ENCODE results near the gene TSEN2.
A peak's percentile ranks its signal among the peaks of the same experiment; 100 is the strongest.

TSEN2 gene

GRCh38 chr3:12484198-12484982 is at the start of gene TSEN2:
TSS of gene TSEN2 (plus strand) at chr3:12484480. CDS start at chr3:12489801, 5,321 bp downstream.
- Mint-ChIP-seq H3K27ac (peak within 1 kb of the TSS; percentile 99), H3K36me3 (peaks cover 7% of the 10 kb centered on the region), H3K4me1 (peaks cover 44% of the 10 kb centered on the region), H3K27me3 (no peaks in the 10 kb centered on the region), H3K9me3 (no peaks in the 10 kb centered on the region), H3K4me3 (peak within 1 kb of the TSS; percentile 99)

- H3K27ac Mint-ChIP-seq: no peak overlapping the region
- no peaks in the 10 kb centered on the region for H3K27me3 Mint-ChIP-seq
- H3K4me3 Mint-ChIP-seq: no peak overlapping the region
- H3K36me3 Mint-ChIP-seq: no peaks in the 10 kb centered on the region
- no peaks in the 10 kb centered on the region for H3K9me3 Mint-ChIP-seq
- H3K4me1 Mint-ChIP-seq: no peaks in the 10 kb centered on the region
Observed at GRCh38 chr3:12436514-12437220, 47.6 kb upstream of the TSEN2 start.

DNA sequence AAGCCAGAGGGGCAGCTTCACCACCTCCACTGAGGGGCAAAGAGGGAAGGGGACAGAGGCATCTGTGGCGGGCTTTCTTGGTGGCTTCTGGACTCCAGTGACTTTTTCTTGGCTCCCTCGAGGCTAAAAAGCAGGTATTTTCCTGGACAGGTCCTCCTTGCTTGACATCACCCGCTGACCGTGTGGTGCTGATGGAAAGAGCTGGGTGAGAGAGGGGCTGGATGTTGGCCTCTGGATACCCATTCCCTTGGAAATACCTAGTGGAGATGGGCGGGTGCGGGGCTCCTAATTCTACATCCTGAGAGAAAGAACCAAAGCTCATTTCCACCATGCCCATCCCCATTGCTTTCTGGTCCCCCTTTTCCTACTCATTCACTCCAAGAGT is 47.1 kb upstream of the TSEN2 start:
- Mint-ChIP-seq H3K27me3 (no peaks in the 10 kb centered on the region), H3K36me3 (no peaks in the 10 kb centered on the region), H3K4me3 (no peak overlapping the region), H3K9me3 (no peaks in the 10 kb centered on the region), H3K27ac (no peak overlapping the region), H3K4me1 (no peaks in the 10 kb centered on the region)

- Mint-ChIP-seq H3K27ac (no peak overlapping the region), H3K9me3 (no peaks in the 10 kb centered on the region), H3K4me3 (no peak overlapping the region), H3K27me3 (no peaks in the 10 kb centered on the region), H3K4me1 (no peaks in the 10 kb centered on the region), H3K36me3 (no peaks in the 10 kb centered on the region)
Observed at GRCh38 chr3:12437861-12438260, 46.4 kb upstream of the TSEN2 start.

GRCh38 chr3:12438318-12438717 is 46.0 kb upstream of the TSEN2 start:
- no peaks in the 10 kb centered on the region for H3K27me3 Mint-ChIP-seq
- H3K36me3 Mint-ChIP-seq: no peaks in the 10 kb centered on the region
- H3K9me3 Mint-ChIP-seq: no peaks in the 10 kb centered on the region
- no peak overlapping the region for H3K27ac Mint-ChIP-seq
- no peak overlapping the region for H3K4me3 Mint-ChIP-seq
- no peaks in the 10 kb centered on the region for H3K4me1 Mint-ChIP-seq

- H3K27me3 Mint-ChIP-seq: no peaks in the 10 kb centered on the region
- no peaks in the 10 kb centered on the region for H3K9me3 Mint-ChIP-seq
- no peak overlapping the region for H3K4me3 Mint-ChIP-seq
- no peaks in the 10 kb centered on the region for H3K36me3 Mint-ChIP-seq
- H3K4me1 Mint-ChIP-seq: no peaks in the 10 kb centered on the region
- H3K27ac Mint-ChIP-seq: no peak overlapping the region
Observed at GRCh38 chr3:12439161-12439940, 44.9 kb upstream of the TSEN2 start.

DNA sequence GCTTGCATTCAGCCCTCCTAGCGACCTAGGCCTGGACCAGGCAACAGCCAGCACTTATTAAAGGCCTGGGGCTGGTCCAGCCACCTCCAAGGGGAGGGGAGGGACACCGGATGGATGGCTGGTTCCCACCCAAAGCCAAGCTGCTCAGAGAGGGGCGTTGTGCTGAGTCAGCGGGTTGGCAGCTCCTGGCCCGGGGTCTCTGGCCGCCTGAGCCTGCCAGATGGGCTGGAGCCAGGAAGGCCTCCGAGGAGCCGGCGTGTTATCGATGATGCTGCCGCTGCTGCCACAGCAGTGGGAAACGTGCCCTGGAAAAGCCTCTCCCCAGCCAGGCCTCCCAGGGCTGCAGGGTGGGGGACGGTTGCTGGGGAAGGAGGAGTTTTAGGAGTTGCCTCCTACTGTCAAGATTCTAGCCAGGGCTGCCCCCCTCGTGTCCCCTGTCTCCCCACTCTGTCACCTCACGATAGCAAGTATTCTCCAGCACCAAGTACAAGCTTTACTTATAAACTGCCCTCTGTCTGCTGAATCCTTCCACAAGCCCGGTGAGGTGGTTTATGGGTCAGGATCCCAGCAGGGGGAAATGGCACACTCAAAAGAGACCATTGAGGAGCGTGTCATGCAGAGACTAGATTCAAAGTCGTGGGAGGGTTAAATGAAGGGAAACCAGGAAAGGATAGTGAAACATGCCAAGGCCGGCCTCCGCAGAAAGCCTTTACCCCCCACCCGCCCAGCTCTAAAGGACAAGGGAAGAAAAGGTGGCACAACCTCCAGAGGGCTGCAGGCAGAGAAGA is 43.2 kb upstream of the TSEN2 start:
- H3K4me1 Mint-ChIP-seq: no peaks in the 10 kb centered on the region
- H3K4me3 Mint-ChIP-seq: no peak overlapping the region
- H3K36me3 Mint-ChIP-seq: no peaks in the 10 kb centered on the region
- H3K27me3 Mint-ChIP-seq: no peaks in the 10 kb centered on the region
- H3K27ac Mint-ChIP-seq: no peak overlapping the region
- H3K9me3 Mint-ChIP-seq: no peaks in the 10 kb centered on the region

DNA sequence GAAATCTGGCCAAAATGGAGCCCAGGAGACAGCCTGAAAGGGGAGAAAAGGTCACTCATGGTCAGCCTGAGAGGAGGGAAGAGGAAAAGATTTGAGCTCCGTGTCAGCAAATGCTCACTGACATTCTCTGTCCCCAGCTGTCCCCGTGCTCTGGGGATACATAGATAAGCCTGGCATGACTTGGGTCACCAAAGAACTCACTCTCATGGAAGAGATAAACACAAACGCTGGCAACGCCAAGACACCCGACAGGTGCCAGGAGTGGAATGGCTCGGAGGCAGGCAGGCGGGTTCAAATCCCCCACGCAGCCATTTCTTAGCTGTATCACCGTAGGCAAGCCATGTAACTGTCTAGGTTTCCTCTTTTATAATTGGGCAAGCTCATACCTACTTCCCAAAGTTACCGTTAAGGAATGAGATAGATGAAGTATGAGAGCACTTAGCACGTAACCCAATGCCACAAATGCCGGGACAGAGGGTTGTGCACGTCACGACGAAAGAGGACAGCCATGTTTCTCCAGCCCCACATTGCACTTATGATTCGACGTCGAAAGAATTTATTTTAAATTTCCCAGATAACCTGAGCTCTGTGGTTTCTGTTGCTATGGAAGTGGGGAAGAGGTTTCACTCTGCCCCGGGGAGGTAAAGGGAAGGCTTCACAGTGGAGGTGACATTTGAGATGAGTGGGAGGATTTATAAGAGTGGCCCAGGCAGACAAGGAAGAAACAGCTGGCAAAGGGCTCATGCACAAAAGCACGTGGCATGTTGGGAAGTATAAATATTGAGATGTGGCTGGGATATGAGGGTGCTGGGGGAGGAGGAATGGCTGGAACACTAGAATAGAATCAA is 41.4 kb upstream of the TSEN2 start:
- no peaks in the 10 kb centered on the region for H3K4me1 Mint-ChIP-seq
- no peak overlapping the region for H3K4me3 Mint-ChIP-seq
- H3K27ac Mint-ChIP-seq: no peak overlapping the region
- H3K9me3 Mint-ChIP-seq: no peaks in the 10 kb centered on the region
- H3K36me3 Mint-ChIP-seq: no peaks in the 10 kb centered on the region
- H3K27me3 Mint-ChIP-seq: no peaks in the 10 kb centered on the region

DNA sequence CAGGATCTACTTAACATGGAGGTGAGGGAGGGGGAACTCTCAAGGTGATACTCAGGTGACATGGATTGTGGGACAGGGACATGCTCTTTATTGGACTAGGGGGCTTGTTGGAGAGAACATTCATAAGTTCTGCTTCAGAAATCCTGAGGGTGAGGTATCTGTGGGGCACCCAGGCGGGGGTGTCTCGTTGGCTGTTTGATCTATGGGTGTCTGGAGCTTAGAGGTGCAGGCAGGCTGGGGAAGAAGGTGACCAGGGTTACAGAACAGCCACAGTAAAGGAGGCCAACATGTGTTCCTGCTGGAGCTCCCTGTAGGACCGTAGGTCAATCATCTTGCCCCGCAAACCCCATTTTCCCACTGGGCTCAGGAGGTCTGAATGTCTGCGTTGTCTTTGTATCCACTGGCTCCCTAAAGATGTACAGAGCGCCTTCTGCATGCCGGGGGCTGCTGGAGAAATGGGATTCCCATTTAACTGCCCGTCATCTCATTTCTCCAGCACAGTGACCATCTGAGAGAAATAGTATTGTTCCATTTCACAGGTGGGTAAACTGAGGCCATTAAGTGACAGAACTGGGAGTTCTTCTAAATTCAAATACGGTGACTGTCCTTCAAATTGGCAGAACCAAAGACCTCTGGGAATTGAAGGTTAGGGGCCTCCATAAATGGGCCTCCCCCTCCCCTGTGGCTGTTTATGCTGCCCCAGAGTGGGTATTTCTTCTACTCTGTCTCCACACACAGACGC is 40.3 kb upstream of the TSEN2 start:
- Mint-ChIP-seq H3K9me3 (no peaks in the 10 kb centered on the region), H3K27ac (no peak overlapping the region), H3K27me3 (no peaks in the 10 kb centered on the region), H3K4me3 (no peak overlapping the region), H3K4me1 (no peaks in the 10 kb centered on the region), H3K36me3 (no peaks in the 10 kb centered on the region)

DNA sequence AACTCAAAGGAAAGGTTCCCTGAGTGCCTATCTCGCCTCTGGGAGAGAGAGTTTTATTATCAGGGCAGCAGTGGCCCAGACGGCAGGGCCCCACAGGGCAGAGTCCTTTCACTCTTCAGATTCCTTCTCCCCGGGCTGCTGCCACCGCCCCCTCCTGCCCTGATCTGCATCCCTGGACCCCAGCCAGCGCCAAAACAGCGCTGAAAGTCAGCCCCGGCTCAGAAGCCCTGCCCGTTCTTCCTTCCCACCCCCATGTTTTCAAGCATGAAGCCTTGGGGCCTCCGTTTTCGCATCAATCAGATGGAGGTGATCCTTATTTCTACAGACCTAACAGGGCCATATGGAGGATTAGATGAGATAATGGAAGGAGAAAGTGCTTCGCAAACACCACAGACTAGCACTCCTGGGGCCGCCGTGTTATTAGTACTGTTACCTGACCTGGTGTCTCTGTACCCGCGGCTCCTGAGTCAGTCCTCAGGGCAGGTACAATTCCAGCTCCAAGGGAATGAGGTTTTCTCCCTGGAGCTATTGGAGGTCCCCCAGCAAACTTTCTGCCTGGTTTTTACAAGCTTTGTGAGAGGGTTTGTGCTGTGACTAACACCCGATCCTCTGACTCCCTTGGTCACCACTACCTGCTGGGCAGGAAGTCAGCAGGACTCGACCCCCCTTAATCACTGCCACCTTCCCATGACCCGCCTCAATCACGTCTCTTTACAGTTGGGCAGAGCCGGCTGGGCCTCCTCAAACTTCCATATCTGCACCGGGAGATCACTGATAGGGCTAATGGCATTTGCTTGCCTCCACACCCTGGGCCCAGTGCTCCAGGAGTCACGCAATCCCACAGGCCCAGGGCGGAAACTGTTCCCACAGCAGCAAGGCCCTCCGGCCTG is 39.5 kb upstream of the TSEN2 start:
- Mint-ChIP-seq H3K27me3 (no peaks in the 10 kb centered on the region), H3K36me3 (no peaks in the 10 kb centered on the region), H3K27ac (peak overlapping the region; percentile 84)

DNA sequence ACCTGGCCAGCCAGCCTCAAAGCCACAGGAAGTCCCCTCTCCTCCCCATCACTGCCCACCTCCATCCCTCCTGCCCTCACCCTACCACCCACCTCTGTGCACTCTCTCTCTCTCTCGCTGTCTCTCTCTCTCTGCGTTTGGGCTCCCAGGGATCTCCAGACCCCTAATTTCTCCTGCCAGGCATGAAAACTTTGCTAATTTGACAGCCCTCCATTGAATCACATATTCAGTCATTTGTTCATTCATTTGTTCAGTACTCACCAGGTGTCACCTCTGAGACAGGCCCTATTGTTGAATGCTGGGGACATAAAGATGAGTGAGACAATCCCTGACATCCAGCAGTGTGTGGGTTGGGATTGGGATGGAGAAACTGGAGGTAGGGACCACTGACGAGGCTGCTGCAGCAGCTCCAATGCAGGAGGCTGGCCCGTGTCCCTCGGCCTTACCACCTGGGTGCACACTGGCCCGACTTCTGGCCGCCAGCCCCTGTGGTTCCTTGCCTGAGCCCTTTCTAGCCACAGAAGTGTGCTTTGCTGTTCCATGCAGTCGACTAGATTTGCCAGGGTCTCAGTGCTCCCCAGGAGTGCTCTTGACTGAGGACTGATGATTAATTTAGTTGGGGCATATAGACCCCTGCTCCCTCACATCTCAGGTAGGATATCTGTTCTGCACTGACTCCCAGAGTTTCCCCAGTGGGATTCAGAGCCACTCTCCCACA is 38.6 kb upstream of the TSEN2 start:
- Mint-ChIP-seq H3K4me1 (no peaks in the 10 kb centered on the region), H3K9me3 (no peaks in the 10 kb centered on the region), H3K4me3 (no peak overlapping the region), H3K27ac (no peak overlapping the region), H3K36me3 (no peaks in the 10 kb centered on the region), H3K27me3 (no peaks in the 10 kb centered on the region)

More for the DNA sequence above, 39.5 kb upstream of the TSEN2 start:
- H3K4me3 Mint-ChIP-seq: no peak overlapping the region
- no peaks in the 10 kb centered on the region for H3K9me3 Mint-ChIP-seq
- no peaks in the 10 kb centered on the region for H3K4me1 Mint-ChIP-seq

DNA sequence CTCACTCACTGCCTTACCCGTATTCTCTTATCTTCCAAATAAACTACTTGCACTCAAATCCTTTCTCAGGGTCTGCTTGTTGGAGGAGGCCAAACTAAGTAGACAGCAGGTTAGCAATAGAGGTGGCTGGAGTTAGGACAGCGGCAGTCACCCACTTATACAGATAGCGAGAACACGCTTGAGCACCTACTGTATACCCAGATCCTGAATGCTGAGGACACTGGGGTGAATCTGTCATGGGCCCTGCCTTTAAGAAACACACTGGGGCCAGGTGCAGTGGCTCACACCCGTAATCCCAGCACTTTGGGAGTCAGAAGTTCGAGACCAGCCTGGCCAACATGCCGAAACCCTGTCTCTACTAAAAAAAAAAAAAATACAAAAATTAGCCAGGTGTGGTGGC is 38.0 kb upstream of the TSEN2 start:
- Mint-ChIP-seq H3K27ac (no peak overlapping the region), H3K36me3 (no peaks in the 10 kb centered on the region), H3K27me3 (no peaks in the 10 kb centered on the region), H3K9me3 (no peaks in the 10 kb centered on the region), H3K4me1 (no peaks in the 10 kb centered on the region), H3K4me3 (no peak overlapping the region)

- Mint-ChIP-seq H3K4me3 (no peak overlapping the region), H3K36me3 (no peaks in the 10 kb centered on the region), H3K9me3 (no peaks in the 10 kb centered on the region), H3K27me3 (no peaks in the 10 kb centered on the region), H3K27ac (no peak overlapping the region), H3K4me1 (no peaks in the 10 kb centered on the region)
Observed at GRCh38 chr3:12447075-12447474, 37.2 kb upstream of the TSEN2 start.

Measured in activated naive CD4-positive, alpha-beta T cell treated with anti-CD3 and anti-CD28 coated beads, Interleukin-2, amount 50 U/mL, for 24 hours (primary cell).